KOPT-K1 (cell line): ENCODE results near the gene FAM20B.

Experiments used
- H3K27ac ChIP-seq: fragments of 200-600 bp; sonication (generic); 2 replicates; pipeline ENCODE4 v1.5.1; 2016; ENCODE audit warnings: antibody characterized with exemption, mild to moderate bottlenecking, low read depth, low read length; ENCODE audit not compliant: poor library complexity, severe bottlenecking
- H3K36me3 ChIP-seq: fragments of 200-600 bp; sonication (generic); 2 replicates; pipeline ENCODE4 v1.5.1; 2017; ENCODE audit warnings: antibody characterized with exemption, mild to moderate bottlenecking, low read length, moderate library complexity; ENCODE audit not compliant: insufficient read depth
- H3K9me3 ChIP-seq: fragments of 200-600 bp; sonication (generic); 2 replicates; pipeline ENCODE4 v1.5.1; 2017; ENCODE audit warnings: antibody characterized with exemption, low read length, mild to moderate bottlenecking; ENCODE audit not compliant: insufficient read depth, poor library complexity, severe bottlenecking

FAM20B gene

GRCh38 chr1:179119513-179119912, 93.8 kb downstream of the FAM20B start:
- H3K36me3 ChIP-seq: peaks cover 47% of the 10 kb centered on the region
- no peak overlapping the region for H3K27ac ChIP-seq
- no peaks in the 10 kb centered on the region for H3K9me3 ChIP-seq

DNA sequence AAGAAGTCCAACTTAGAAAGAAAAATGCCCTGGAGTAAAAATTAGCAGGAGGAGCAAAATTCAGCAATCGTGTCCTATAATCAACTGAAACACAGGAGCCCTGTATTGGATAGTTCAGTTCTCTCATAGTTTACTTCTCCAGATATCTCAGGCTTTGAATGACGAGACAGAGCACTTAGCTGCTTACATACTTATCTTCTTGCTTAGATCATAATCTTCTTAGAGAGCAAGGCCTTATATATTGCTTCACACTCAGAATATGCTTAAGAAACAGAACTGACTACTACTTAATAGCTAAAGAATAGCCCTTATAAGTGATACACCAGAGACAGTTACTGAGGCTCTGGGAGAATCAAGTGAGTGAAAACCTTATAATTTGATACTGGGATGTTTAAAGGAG, 95.0 kb downstream of the FAM20B start:
- peaks cover 47% of the 10 kb centered on the region for H3K36me3 ChIP-seq
- no peak overlapping the region for H3K27ac ChIP-seq
- no peaks in the 10 kb centered on the region for H3K9me3 ChIP-seq

GRCh38 chr1:179121159-179121938, 95.7 kb downstream of the FAM20B start:
- Histone ChIP-seq H3K36me3 (peaks cover 47% of the 10 kb centered on the region), H3K9me3 (no peaks in the 10 kb centered on the region), H3K27ac (no peak overlapping the region)

- H3K36me3 ChIP-seq: peaks cover 16% of the 10 kb centered on the region; the same call in 1 of the 2 replicates
- no peaks in the 10 kb centered on the region for H3K9me3 ChIP-seq
- no peak overlapping the region for H3K27ac ChIP-seq
Observed at GRCh38 chr1:179124873-179125272, 99.2 kb downstream of the FAM20B start.
